HepG2 (cell line): ENCODE data around the gene MTRF1. TPM values are rescaled to one million over a fixed set of nuclear protein-coding genes. Genes with fewer than 3 reads are reported as not detected.

Experiments
- ATAC-seq: fragments of 200-7000 bp; cut with Tn5 transposase; 3 replicates; pipeline ENCODE4 v1.9.1; 2020; ENCODE audit warnings: mild to moderate bottlenecking, moderate library complexity
- BruUV-seq: library from RNA; stranded (reverse); fragments of 400-500 nt; replicated peaks from 2 replicates; lab custom pipeline; 2021; lab: Mats Ljungman, UMichigan
- CTCF ChIA-PET: fragments of 300-600 bp; formaldehyde crosslinking; extraction: SDS; loops from one replicate; lab custom pipeline; 2021; ENCODE audit warnings: low total read pairs, inconsistent platforms, low intra/inter-chr PET ratio; lab: Yijun Ruan, JAX
- POLR2A ChIA-PET: fragments of 350-600 bp; sonication (Branson Sonifier 250); formaldehyde crosslinking; loops from one replicate; lab custom pipeline; 2020; ENCODE audit warnings: antibody characterized with exemption, inconsistent platforms; lab: Yijun Ruan, JAX
- DNase-seq: peaks from one replicate; pipeline ENCODE4 v3.0.0-alpha.2; 2015; ENCODE audit warnings: low spot score
- FAIRE-seq: peaks from 3 replicates; lab custom pipeline; 2011; peaks lifted over from hg19 to GRCh38; lab: Jason Lieb, UNC
- H2AFZ ChIP-seq: one replicate; pipeline ENCODE4 v1.6.1; 2011; ENCODE audit warnings: low read length, inconsistent platforms
- H3K27ac ChIP-seq: fragments of 300-600 bp; 3 replicates; pipeline ENCODE4 v1.8.0; 2011; ENCODE audit warnings: mixed run types, mild to moderate bottlenecking, mixed read lengths, low read length, inconsistent platforms; ENCODE audit not compliant: insufficient read depth; ENCODE audit errors: extremely low read length
- H3K27me3 ChIP-seq, 2 experiments: fragments of 200-600 bp in 1 of 2; 2 replicates in 1 of 2; 3 replicates in 1 of 2; pipeline versions ENCODE4 v1.6.0 to v1.8.0; 2011; ENCODE audit warnings: low read length in 2 of 2, mild to moderate bottlenecking in 2 of 2, moderate library complexity in 2 of 2, inconsistent platforms in 1 of 2; ENCODE audit not compliant: insufficient read depth in 2 of 2, control insufficient read depth in 1 of 2
- H3K36me3 ChIP-seq, 2 experiments: fragments of 200-600 bp in 1 of 2; replicated peaks in 1 of 2; 2 replicates in 1 of 2; 3 replicates in 1 of 2; pipeline versions ENCODE4 v1.5.1 to v1.8.0; 2011; ENCODE audit warnings: low read length in 2 of 2, inconsistent platforms in 1 of 2; ENCODE audit not compliant: insufficient read depth in 2 of 2, control insufficient read depth in 1 of 2
- H3K4me1 ChIP-seq: 2 replicates; pipeline ENCODE4 v1.5.1; 2012; ENCODE audit warnings: low read length, inconsistent platforms; ENCODE audit not compliant: insufficient read depth
- H3K4me2 ChIP-seq: 2 replicates; pipeline ENCODE4 v1.6.0; 2011; ENCODE audit warnings: low read depth, low read length, inconsistent platforms
- H3K4me3 ChIP-seq, 3 experiments: fragments of 200-600 bp in 1 of 3; sonication (generic), shearing (Covaris generic) in 1 of 3; replicated peaks in 1 of 3; 2 replicates each; pipeline ENCODE4 v1.5.1; 2011 to 2016; ENCODE audit warnings: low read length in 3 of 3, inconsistent platforms in 2 of 3, low read depth in 2 of 3, mild to moderate bottlenecking in 2 of 3, control low read depth in 1 of 3, mixed read lengths in 1 of 3; ENCODE audit not compliant: insufficient read depth in 1 of 3
- H3K79me2 ChIP-seq: one replicate; pipeline ENCODE4 v1.6.1; 2011; ENCODE audit warnings: low read length, inconsistent platforms; ENCODE audit not compliant: insufficient read depth
- H3K9ac ChIP-seq: 2 replicates; pipeline ENCODE4 v1.6.0; 2011; ENCODE audit warnings: mild to moderate bottlenecking, low read depth, low read length, inconsistent platforms; ENCODE audit not compliant: insufficient read depth
- H3K9me3 ChIP-seq: 2 replicates; pipeline ENCODE4 v1.5.1; 2012; ENCODE audit warnings: mild to moderate bottlenecking, low read length
- H4K20me1 ChIP-seq: 2 replicates; pipeline ENCODE4 v1.6.0; 2011; ENCODE audit warnings: inconsistent platforms, mild to moderate bottlenecking, low read length, moderate library complexity; ENCODE audit not compliant: insufficient read depth
- ARNTL ChIP-seq: sonication (generic); formaldehyde crosslinking; IDR thresholded peaks from 2 replicates; pipeline ENCODE4 v1.4.0; 2020; ENCODE audit warnings: mild to moderate bottlenecking, missing genetic modification reagents
- ATM ChIP-seq: fragments of 450-650 bp; IDR thresholded peaks from 2 replicates; pipeline ENCODE4 v1.7.1; 2017; ENCODE audit warnings: mild to moderate bottlenecking, borderline replicate concordance
- FIP1L1 ChIP-seq: fragments of 200-400 bp; formaldehyde crosslinking; IDR thresholded peaks from 2 replicates; pipeline ENCODE4 v1.6.1; 2018; ENCODE audit warnings: low read depth, mild to moderate bottlenecking, low read length, moderate library complexity, borderline replicate concordance; ENCODE audit not compliant: insufficient read depth
- SRSF9 ChIP-seq: fragments of 200-400 bp; formaldehyde crosslinking; IDR thresholded peaks from 2 replicates; pipeline ENCODE4 v1.6.1; 2018; ENCODE audit warnings: borderline replicate concordance, mild to moderate bottlenecking, low read depth, low read length; ENCODE audit not compliant: insufficient read depth, poor library complexity, severe bottlenecking
- SUZ12 ChIP-seq: fragments of 150-350 bp; IDR thresholded peaks from 2 replicates; pipeline ENCODE4 v1.6.1; 2014; ENCODE audit warnings: low read depth, low read length
- ZFP36 ChIP-seq: fragments of 150-350 bp; IDR thresholded peaks from 2 replicates; pipeline ENCODE4 v1.6.1; 2018; ENCODE audit warnings: borderline replicate concordance, low read length, low read depth; ENCODE audit not compliant: partially characterized antibody
- ZSCAN25 ChIP-seq: sonication (generic); formaldehyde crosslinking; IDR thresholded peaks from 2 replicates; pipeline ENCODE4 v1.8.0; 2022; ENCODE audit warnings: mild to moderate bottlenecking, missing genetic modification reagents
- WGBS: methylation state at CpG from one replicate; pipeline ENCODE4 v1.1.6; 2017; ENCODE audit warnings: low lambda C conversion rate; 5-methylcytosine and 5-hydroxymethylcytosine counted together
- in situ Hi-C: cut with HindIII; loops from 2 replicates; pipeline ENCODE4 v1.10.0; 2017; ENCODE audit warnings: low pct_unique_long_range_greater_than_20kb; ENCODE audit not compliant: extremely low pct_ligation_motif_present
- intact Hi-C: fragments of 100-400 bp; cut with micrococcal nuclease; formaldehyde crosslinking; loops from one replicate; pipeline ENCODE4 v1.10.0; 2022; ENCODE audit not compliant: unreplicated experiment
- polyA plus RNA-seq, 8 experiments: library from polyadenylated mRNA; depleted of rRNA in 3 of 8; stranded (reverse) in 7 of 8; unstranded in 1 of 8; fragments of >200 nt; fragmentation: Illumina TruSeq in 4 of 8; extraction: Trizol in 4 of 8; gene quantifications; 2 replicates each; pipeline versions ENCODE4 v1.2.1 to v1.2.3, GENCODE V29; 2011 to 2016; ENCODE audit warnings: low read depth in 4 of 8, missing spikeins in 1 of 8, mixed read lengths in 1 of 8; ENCODE audit not compliant: insufficient read depth in 1 of 8
- total RNA-seq, 5 experiments: library from RNA; depleted of rRNA; stranded (reverse); fragments of >200 nt; fragmentation: Illumina TruSeq; extraction: Trizol; gene quantifications; 2 replicates each; pipeline ENCODE4 v1.2.3, GENCODE V29; 2016; ENCODE audit warnings: low read depth in 1 of 5
- TF ChIP-seq, protein P1 (sequence below): IDR thresholded peaks from 2 replicates; pipeline ENCODE4 v1.6.1; 2016; ENCODE audit warnings: missing compliant biosample characterization, missing genetic modification reagents, borderline replicate concordance
- TF ChIP-seq, protein P2 (sequence below): sonication (generic); formaldehyde crosslinking; IDR thresholded peaks from 2 replicates; pipeline ENCODE4 v1.5.1; 2020; ENCODE audit warnings: missing genetic modification reagents, mild to moderate bottlenecking, borderline replicate concordance
- TF ChIP-seq, protein P3 (sequence below): sonication (generic); formaldehyde crosslinking; IDR thresholded peaks from 2 replicates; pipeline ENCODE4 v1.8.1; 2023; ENCODE audit warnings: mild to moderate bottlenecking, moderate library complexity, missing genetic modification reagents

The MTRF1 gene
- total and polyA plus RNA-seq, 2 of the 13 experiments (the other 11 are each of a cell fraction or from before 2014, with no cell fraction given), result 21.6 to 27.2 TPM

DNA sequence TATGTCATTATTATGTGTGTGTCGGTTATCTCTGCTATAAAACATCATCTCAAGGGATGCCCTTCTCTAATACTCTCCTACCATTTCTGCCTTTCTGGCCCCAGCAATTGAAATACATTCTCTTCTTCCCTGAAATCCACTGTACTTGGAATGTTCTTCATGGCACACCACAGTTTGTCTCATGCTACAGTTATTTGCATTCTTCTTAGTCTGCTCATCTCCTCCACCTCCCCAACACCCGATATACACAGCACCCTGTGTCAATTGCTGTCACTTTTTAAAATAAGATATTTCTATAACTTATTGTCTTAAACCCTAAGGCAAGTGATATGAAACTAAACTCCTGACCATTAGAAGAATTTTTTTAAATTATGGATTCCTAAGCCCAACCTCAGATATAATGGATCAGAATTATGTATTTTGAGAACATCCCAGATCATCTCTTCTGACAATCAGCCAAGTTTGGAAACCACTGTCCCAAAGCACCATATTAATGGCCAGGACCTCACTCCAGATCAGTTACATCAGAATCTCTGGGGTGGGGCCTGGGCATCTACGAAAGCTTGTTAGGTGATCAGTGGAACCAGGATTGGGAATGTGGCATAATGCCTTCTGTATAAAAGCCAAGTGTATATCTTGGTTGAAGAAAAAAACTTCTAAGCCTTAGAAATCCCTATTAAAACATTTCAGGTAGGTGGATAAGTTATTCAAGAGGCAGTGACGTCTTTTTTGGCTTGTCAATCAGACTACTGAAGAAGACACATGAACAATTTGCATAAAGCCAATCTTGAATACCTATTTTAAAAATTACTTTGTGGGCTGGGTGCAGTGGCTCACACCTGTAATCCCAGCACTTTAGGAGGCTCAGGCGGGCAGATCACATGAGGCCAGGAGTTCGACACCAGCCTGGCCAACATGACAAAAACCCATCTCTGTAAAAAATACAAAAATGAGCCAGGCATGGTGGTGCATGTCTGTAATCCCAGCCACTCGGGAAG lies 39.0 kb downstream of the MTRF1 start:
- H3K79me2 ChIP-seq, result no peaks in the 10 kb centered on the region
- H3K27ac ChIP-seq, result no peak overlapping the region
- no peaks in the 10 kb centered on the region for H4K20me1 ChIP-seq
- DNase-seq (no peak), FAIRE-seq (no peak), ATAC-seq (no peak)
- TF ChIP-seq ZSCAN25 (CRISPR knock-in tag) (no peak), FIP1L1 (no peak), ATM (no peak), SUZ12 (no peak), ARNTL (no peak), SRSF9 (no peak), ZFP36 (no peak)
- TF ChIP-seq, protein P1, sequence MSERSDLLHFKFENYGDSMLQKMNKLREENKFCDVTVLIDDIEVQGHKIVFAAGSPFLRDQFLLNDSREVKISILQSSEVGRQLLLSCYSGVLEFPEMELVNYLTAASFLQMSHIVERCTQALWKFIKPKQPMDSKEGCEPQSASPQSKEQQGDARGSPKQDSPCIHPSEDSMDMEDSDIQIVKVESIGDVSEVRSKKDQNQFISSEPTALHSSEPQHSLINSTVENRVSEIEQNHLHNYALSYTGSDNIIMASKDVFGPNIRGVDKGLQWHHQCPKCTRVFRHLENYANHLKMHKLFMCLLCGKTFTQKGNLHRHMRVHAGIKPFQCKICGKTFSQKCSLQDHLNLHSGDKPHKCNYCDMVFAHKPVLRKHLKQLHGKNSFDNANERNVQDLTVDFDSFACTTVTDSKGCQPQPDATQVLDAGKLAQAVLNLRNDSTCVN (CRISPR knock-in tag), result no peak
- TF ChIP-seq, protein P2, sequence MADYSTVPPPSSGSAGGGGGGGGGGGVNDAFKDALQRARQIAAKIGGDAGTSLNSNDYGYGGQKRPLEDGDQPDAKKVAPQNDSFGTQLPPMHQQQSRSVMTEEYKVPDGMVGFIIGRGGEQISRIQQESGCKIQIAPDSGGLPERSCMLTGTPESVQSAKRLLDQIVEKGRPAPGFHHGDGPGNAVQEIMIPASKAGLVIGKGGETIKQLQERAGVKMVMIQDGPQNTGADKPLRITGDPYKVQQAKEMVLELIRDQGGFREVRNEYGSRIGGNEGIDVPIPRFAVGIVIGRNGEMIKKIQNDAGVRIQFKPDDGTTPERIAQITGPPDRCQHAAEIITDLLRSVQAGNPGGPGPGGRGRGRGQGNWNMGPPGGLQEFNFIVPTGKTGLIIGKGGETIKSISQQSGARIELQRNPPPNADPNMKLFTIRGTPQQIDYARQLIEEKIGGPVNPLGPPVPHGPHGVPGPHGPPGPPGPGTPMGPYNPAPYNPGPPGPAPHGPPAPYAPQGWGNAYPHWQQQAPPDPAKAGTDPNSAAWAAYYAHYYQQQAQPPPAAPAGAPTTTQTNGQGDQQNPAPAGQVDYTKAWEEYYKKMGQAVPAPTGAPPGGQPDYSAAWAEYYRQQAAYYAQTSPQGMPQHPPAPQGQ, result no peak
- TF ChIP-seq, protein P3, sequence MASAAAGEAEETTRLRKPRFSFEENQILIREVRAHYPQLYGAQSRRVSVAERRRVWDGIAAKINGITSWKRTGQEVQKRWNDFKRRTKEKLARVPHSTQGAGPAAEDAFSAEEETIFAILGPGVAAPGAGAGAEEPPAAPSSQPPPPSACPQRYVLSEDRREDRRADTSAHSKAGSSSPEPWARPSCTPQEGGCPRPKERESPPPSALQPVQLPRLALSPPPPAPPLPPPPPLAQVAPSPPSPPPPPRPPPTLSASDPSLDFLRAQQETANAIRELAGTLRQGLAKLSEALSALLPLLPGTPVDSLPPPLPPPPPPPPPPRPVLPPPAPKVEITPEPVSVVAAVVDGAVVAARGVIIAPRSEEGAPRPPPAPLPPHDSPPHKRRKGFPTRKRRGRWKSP (CRISPR knock-in tag), result no peak
- H3K4me2 ChIP-seq, result no peak overlapping the region
- H3K36me3 ChIP-seq, result peaks cover 2 to 26% of the 10 kb centered on the region in 2 experiments
- H3K4me1 ChIP-seq, result peaks cover 4% of the 10 kb centered on the region; the same call in 1 of the 2 replicates
- H3K9ac ChIP-seq, result no peak overlapping the region
- H3K4me3 ChIP-seq, result no peak overlapping the region
- no TSS peak for BruUV-seq
- ChIA-PET CTCF (no interaction called here), POLR2A (no interaction called here)
- H2AFZ ChIP-seq, result no peak overlapping the region
- WGBS, result 87% methylated on average over 7 of the region's 7 CpGs
- in situ Hi-C loops, result loop anchor here (5.0 kb wide), 1 partner anchor 152 kb away; no protein-coding TSS in a partner anchor
- H3K27me3 ChIP-seq, result no peaks in the 10 kb centered on the region
- intact Hi-C loops, result no loop called here
- H3K9me3 ChIP-seq, result no peaks in the 10 kb centered on the region
